ENCODE data around the gene ASB16.

Gene ASB16

DNA sequence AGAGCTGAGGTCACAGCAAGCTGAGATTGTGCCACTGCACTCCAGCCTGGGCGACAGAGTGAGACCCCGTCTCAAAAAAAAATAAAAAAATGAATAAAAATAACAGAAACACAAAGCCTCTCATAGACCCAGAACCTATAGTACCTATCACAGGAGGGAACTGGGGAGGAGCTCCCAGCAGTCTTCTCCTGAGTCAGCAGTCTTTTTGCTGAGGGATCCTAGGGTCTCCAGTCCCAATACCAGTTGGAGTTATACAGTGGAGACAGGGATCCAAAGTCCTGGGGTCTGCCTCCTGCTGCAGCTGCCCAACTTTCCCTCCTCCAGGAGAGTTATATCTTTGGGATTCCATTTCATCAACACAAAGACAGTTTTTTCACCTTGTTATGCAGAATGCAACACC is 12.5 kb downstream of the ASB16 start:
- no peak overlapping the region for H3K27ac ChIP-seq (ENCODE audit: low read length)
- H3K4me2 ChIP-seq (ENCODE audit: low read length), result no peak overlapping the region
- H3K9ac ChIP-seq (ENCODE audit: low read length), result no peak overlapping the region
- no peaks in the 10 kb centered on the region; the same call in 1 of the 2 replicates for H4K20me1 ChIP-seq (ENCODE audit: insufficient read depth, low read length)
- H3K36me3 ChIP-seq (replicated peaks; ENCODE audit: low read depth, low read length), result peaks cover 10% of the 10 kb centered on the region
- peaks cover 13% of the 10 kb centered on the region for H3K4me1 ChIP-seq (ENCODE audit: low read length)
- H3K9me3 ChIP-seq (ENCODE audit: insufficient read depth, low read length), result no peaks in the 10 kb centered on the region
- no peaks in the 10 kb centered on the region for H3K27me3 ChIP-seq (ENCODE audit: low read depth, low read length)
- peaks cover 52% of the 10 kb centered on the region for H3K79me2 ChIP-seq (ENCODE audit: low read length)
- TF ChIP-seq, protein P1, sequence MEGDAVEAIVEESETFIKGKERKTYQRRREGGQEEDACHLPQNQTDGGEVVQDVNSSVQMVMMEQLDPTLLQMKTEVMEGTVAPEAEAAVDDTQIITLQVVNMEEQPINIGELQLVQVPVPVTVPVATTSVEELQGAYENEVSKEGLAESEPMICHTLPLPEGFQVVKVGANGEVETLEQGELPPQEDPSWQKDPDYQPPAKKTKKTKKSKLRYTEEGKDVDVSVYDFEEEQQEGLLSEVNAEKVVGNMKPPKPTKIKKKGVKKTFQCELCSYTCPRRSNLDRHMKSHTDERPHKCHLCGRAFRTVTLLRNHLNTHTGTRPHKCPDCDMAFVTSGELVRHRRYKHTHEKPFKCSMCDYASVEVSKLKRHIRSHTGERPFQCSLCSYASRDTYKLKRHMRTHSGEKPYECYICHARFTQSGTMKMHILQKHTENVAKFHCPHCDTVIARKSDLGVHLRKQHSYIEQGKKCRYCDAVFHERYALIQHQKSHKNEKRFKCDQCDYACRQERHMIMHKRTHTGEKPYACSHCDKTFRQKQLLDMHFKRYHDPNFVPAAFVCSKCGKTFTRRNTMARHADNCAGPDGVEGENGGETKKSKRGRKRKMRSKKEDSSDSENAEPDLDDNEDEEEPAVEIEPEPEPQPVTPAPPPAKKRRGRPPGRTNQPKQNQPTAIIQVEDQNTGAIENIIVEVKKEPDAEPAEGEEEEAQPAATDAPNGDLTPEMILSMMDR (IDR thresholded peaks at IDR 0.05; ENCODE audit: low read depth, low read length), result no peak
- TF ChIP-seq EZH2phosphoT487 (IDR thresholded peaks at IDR 0.05; ENCODE audit: low read depth), result no peak
- no peak overlapping the region for H3K4me3 ChIP-seq (ENCODE audit: low read length)
- H2AFZ ChIP-seq (ENCODE audit: low read depth, low read length), result no peak overlapping the region

DNA sequence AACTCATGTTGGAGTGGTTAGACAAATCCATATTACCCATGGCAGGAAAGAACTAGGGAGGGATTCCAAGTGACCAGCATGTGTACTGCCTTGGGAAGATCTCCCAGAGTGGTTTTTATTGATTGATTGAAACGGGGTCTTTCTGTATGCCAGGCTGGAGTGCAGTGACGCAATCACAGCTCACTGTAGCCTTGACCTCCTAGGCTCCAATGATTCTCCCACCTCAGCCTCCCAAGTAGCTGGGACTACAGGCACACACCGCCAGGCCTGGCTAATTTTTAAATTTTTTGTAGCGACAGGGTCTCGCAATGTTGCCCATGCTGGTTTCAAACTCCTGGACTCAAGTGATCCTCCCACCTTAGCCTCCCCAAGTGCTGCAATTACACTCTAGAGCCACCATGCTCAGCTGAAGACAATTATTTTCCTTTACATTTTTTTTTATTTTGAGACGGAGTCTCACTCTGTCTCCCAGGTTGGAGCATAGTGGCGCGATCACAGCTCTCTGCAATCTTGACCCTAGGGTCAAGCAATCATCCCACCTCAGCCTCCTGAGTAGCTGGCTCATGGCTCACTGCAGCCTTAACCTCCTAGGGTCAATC is 13.8 kb downstream of the ASB16 start:
- H3K4me1 ChIP-seq (ENCODE audit: low read length), result peaks cover 17% of the 10 kb centered on the region
- TF ChIP-seq, protein P1 (IDR thresholded peaks at IDR 0.05; ENCODE audit: low read depth, low read length), result no peak
- TF ChIP-seq EZH2phosphoT487 (IDR thresholded peaks at IDR 0.05; ENCODE audit: low read depth), result no peak
- H2AFZ ChIP-seq (ENCODE audit: low read depth, low read length), result no peak overlapping the region
- H3K4me3 ChIP-seq (ENCODE audit: low read length), result no peak overlapping the region
- peaks cover 10% of the 10 kb centered on the region for H3K36me3 ChIP-seq (replicated peaks; ENCODE audit: low read depth, low read length)
- peaks cover 56% of the 10 kb centered on the region for H3K79me2 ChIP-seq (ENCODE audit: low read length)
- H4K20me1 ChIP-seq (ENCODE audit: insufficient read depth, low read length), result no peaks in the 10 kb centered on the region; the same call in 1 of the 2 replicates
- no peak overlapping the region for H3K9ac ChIP-seq (ENCODE audit: low read length)
- H3K27me3 ChIP-seq (ENCODE audit: low read depth, low read length), result no peaks in the 10 kb centered on the region
- H3K4me2 ChIP-seq (ENCODE audit: low read length), result no peak overlapping the region
- H3K27ac ChIP-seq (ENCODE audit: low read length), result no peak overlapping the region
- no peaks in the 10 kb centered on the region for H3K9me3 ChIP-seq (ENCODE audit: insufficient read depth, low read length)

DNA sequence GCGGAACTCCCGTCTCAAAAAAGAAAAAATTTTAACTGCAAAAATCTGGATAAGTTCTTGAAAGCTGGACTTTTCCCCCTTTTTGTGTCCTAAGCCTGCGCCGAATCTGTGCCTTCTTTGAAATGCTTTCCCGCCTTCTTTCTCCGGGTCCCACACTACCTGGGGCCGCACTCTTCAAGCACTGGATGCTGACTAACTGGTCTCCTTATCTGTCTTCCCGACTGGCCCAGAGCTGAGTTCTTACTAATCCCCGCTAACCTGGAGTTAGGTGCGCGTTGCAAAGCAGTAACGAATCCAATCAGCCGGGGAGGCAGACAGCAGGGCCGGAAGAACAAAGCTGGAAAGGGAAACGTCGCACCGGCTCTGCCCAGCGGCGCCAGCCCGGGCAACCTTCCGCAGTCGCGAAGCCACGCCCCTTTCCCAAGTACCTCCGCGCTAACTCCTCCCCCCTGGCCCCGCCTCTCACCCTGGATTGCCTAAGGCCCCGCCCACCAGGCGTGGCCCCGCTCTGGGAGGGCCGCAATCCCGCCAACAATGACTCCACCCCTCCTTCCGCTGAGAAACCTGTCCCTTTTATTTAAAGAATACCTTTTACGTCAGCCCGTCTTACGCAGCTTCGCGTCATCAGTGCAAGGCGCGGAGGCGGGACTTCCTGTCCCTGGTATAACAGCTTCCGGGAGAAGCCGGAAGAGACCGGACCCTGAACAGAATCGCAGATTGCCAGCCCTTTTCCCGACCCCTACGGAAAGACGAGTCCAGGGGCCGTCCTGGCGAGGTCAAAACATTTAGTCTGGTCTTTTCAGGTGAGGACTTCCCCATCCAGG is 16.0 kb downstream of the ASB16 start, which contains the start of gene TMUB2:
TSS of gene TMUB2 (plus strand) at position 666 of the 824 bp plus-strand sequence. CDS start 737 bp downstream, outside the sequence.
- no peaks in the 10 kb centered on the region for H3K27me3 ChIP-seq (ENCODE audit: low read depth, low read length)
- peak within 1 kb of the TSS; percentile 71 for H3K27ac ChIP-seq (ENCODE audit: low read length)
- TF ChIP-seq, protein P1 (IDR thresholded peaks at IDR 0.05; ENCODE audit: low read depth, low read length), result no peak
- TF ChIP-seq EZH2phosphoT487 (IDR thresholded peaks at IDR 0.05; ENCODE audit: low read depth), result no peak
- H3K9me3 ChIP-seq (ENCODE audit: insufficient read depth, low read length), result no peaks in the 10 kb centered on the region
- peak within 1 kb of the TSS; percentile 96 for H3K4me3 ChIP-seq (ENCODE audit: low read length)
- H3K4me1 ChIP-seq (ENCODE audit: low read length), result peaks cover 17% of the 10 kb centered on the region
- peaks cover 13% of the 10 kb centered on the region for H3K36me3 ChIP-seq (replicated peaks; ENCODE audit: low read depth, low read length)
- H3K9ac ChIP-seq (ENCODE audit: low read length), result peak within 1 kb of the TSS; percentile 92
- peak within 1 kb of the TSS; percentile 83 for H3K4me2 ChIP-seq (ENCODE audit: low read length)
- H2AFZ ChIP-seq (ENCODE audit: low read depth, low read length), result peak within 1 kb of the TSS; percentile 49; the same call in 1 of the 2 replicates
- H4K20me1 ChIP-seq (ENCODE audit: insufficient read depth, low read length), result no peaks in the 10 kb centered on the region; the same call in 1 of the 2 replicates
- peaks cover 56% of the 10 kb centered on the region for H3K79me2 ChIP-seq (ENCODE audit: low read length)
